ENCODE data around the gene E2F8. TPM values are rescaled to one million over a fixed set of nuclear protein-coding genes. Genes with fewer than 3 reads are reported as not detected.

E2F8 gene
- total RNA-seq, 3 donors from 2014 or later, result 0.64 TPM; not detected in 2

GRCh38 chr11:19225123-19225522 lies 15.6 kb downstream of the E2F8 start:
- TF ChIP-seq POLR2AphosphoS5 (IDR thresholded peaks at IDR 0.05), result no peak
- no peak for TF ChIP-seq CTCF (IDR thresholded peaks at IDR 0.05)
- TF ChIP-seq POLR2A (IDR thresholded peaks at IDR 0.05), result no peak
- H3K4me3 ChIP-seq, result no peak overlapping the region
- H3K27me3 ChIP-seq, result no peaks in the 10 kb centered on the region
- intact Hi-C loops (cut with DNase I; ENCODE audit: low total_unique reads), result no loop called here
- no peak for DNase-seq (ENCODE audit: low spot score in 2 of 2)
- no peaks in the 10 kb centered on the region for H3K9me3 ChIP-seq
- no peaks in the 10 kb centered on the region for H3K4me1 ChIP-seq
- H3K27ac ChIP-seq, result no peak overlapping the region
- H3K36me3 ChIP-seq, result no peaks in the 10 kb centered on the region

GRCh38 chr11:19220903-19221724 lies 19.6 kb downstream of the E2F8 start:
- Histone ChIP-seq H3K9me3 (no peaks in the 10 kb centered on the region), H3K36me3 (no peaks in the 10 kb centered on the region), H3K4me1 (no peaks in the 10 kb centered on the region), H3K4me3 (no peak overlapping the region), H3K27me3 (no peaks in the 10 kb centered on the region), H3K27ac (no peak overlapping the region)
- intact Hi-C loops (cut with DNase I; ENCODE audit: low total_unique reads), result no loop called here
- no peak for TF ChIP-seq POLR2A (IDR thresholded peaks at IDR 0.05)
- TF ChIP-seq CTCF (IDR thresholded peaks at IDR 0.05), result no peak
- TF ChIP-seq POLR2AphosphoS5 (IDR thresholded peaks at IDR 0.05), result no peak
- DNase-seq (ENCODE audit: low spot score in 2 of 2), result no peak

GRCh38 chr11:19218786-19219460 lies 21.8 kb downstream of the E2F8 start:
- H3K4me3 ChIP-seq, result no peak overlapping the region
- intact Hi-C loops (cut with DNase I; ENCODE audit: low total_unique reads), result no loop called here
- no peaks in the 10 kb centered on the region for H3K27me3 ChIP-seq
- TF ChIP-seq POLR2AphosphoS5 (IDR thresholded peaks at IDR 0.05) (no peak), CTCF (IDR thresholded peaks at IDR 0.05) (no peak), POLR2A (IDR thresholded peaks at IDR 0.05) (no peak)
- no peak for DNase-seq (ENCODE audit: low spot score in 2 of 2)
- no peak overlapping the region for H3K27ac ChIP-seq
- H3K9me3 ChIP-seq, result no peaks in the 10 kb centered on the region
- H3K4me1 ChIP-seq, result no peaks in the 10 kb centered on the region
- no peaks in the 10 kb centered on the region for H3K36me3 ChIP-seq

- Histone ChIP-seq H3K36me3 (no peaks in the 10 kb centered on the region), H3K27me3 (peaks cover 0 to 4% of the 10 kb centered on the region in 2 donors), H3K4me1 (no peaks in the 10 kb centered on the region), H3K9me3 (no peaks in the 10 kb centered on the region), H3K4me3 (no peak overlapping the region), H3K27ac (no peak overlapping the region)
- DNase-seq (ENCODE audit: low spot score in 2 of 2), result no peak
- intact Hi-C loops (cut with DNase I; ENCODE audit: low total_unique reads), result no loop called here
- no peak for TF ChIP-seq CTCF (IDR thresholded peaks at IDR 0.05)
- TF ChIP-seq POLR2A (IDR thresholded peaks at IDR 0.05), result no peak
- TF ChIP-seq POLR2AphosphoS5 (IDR thresholded peaks at IDR 0.05), result no peak
Measured at GRCh38 chr11:19218216-19218615, 22.5 kb downstream of the E2F8 start.

GRCh38 chr11:19216709-19217374 lies 23.9 kb downstream of the E2F8 start:
- no peaks in the 10 kb centered on the region for H3K4me1 ChIP-seq
- TF ChIP-seq POLR2AphosphoS5 (IDR thresholded peaks at IDR 0.05), result no peak
- TF ChIP-seq CTCF (IDR thresholded peaks at IDR 0.05), result no peak
- no peak for TF ChIP-seq POLR2A (IDR thresholded peaks at IDR 0.05)
- intact Hi-C loops (cut with DNase I; ENCODE audit: low total_unique reads), result no loop called here
- H3K4me3 ChIP-seq, result no peak overlapping the region
- no peak overlapping the region for H3K27ac ChIP-seq
- peaks cover 0 to 4% of the 10 kb centered on the region in 2 donors for H3K27me3 ChIP-seq
- no peak for DNase-seq (ENCODE audit: low spot score in 2 of 2)
- H3K9me3 ChIP-seq, result no peaks in the 10 kb centered on the region
- H3K36me3 ChIP-seq, result no peaks in the 10 kb centered on the region
